HCT116 (cell line): ENCODE results near the gene PRPH2. TPM values are rescaled to one million over a fixed set of nuclear protein-coding genes. Genes with fewer than 3 reads are reported as not detected.

Source experiments
- ATAC-seq: fragments of 200-7000 bp; cut with Tn5 transposase; 2 replicates; pipeline ENCODE4 v1.9.1; 2020; ENCODE audit warnings: mild to moderate bottlenecking, moderate library complexity
- BruUV-seq: library from RNA; stranded (reverse); fragments of 400-500 nt; replicated peaks from 2 replicates; lab custom pipeline; 2021; lab: Mats Ljungman, UMichigan
- CTCF ChIA-PET: fragments of 300-600 bp; sonication (Branson Sonifier 250); formaldehyde crosslinking; loops from one replicate; lab custom pipeline; 2021; ENCODE audit warnings: antibody characterized with exemption; lab: Charles Lee
- POLR2A ChIA-PET: fragments of 300-600, 350-600 bp; sonication (Branson Sonifier 250); formaldehyde crosslinking; loops from one replicate; lab custom pipeline; 2021; ENCODE audit warnings: antibody characterized with exemption; lab: Charles Lee
- RAD21 ChIA-PET, 2 experiments: fragments of 300-600 bp; sonication (Branson Sonifier 250); formaldehyde crosslinking; loops; one replicate each; lab custom pipeline; 2023; ENCODE audit warnings: low total read pairs in 2 of 2; ENCODE audit not compliant: uncharacterized antibody in 2 of 2, unreplicated experiment in 2 of 2, low non-redundant PET in 1 of 2; lab: Charles Lee
- DNase-seq: peaks from one replicate; pipeline ENCODE4 v3.0.0-alpha.2; 2010; ENCODE audit warnings: low read depth, low spot score
- H2AFZ ChIP-seq: fragments of 200-600 bp; shearing (Covaris generic), sonication (generic); 2 replicates; pipeline ENCODE4 v1.6.1; 2017; ENCODE audit warnings: low read depth, mixed run types, mixed read lengths, antibody characterized with exemption, low read length; ENCODE audit not compliant: poor library complexity, severe bottlenecking
- H3K27ac ChIP-seq: 2 replicates; pipeline ENCODE4 v1.5.1; 2012; ENCODE audit warnings: low read depth, low read length
- H3K27me3 ChIP-seq: fragments of 200-600 bp; sonication (generic); 2 replicates; pipeline ENCODE4 v1.6.1; 2016; ENCODE audit warnings: mixed run types, low read length, mixed read lengths; ENCODE audit not compliant: insufficient read depth
- H3K36me3 ChIP-seq, 2 experiments: fragments of 200-500 bp in 1 of 2; fragments of 200-600 bp in 1 of 2; sonication (Bioruptor generic) in 1 of 2; sonication (generic) in 1 of 2; 2 replicates each; pipeline versions ENCODE4 v1.5.1 to v1.6.1; 2014 to 2016; ENCODE audit warnings: low read length in 2 of 2, inconsistent platforms in 1 of 2, mixed read lengths in 1 of 2, mixed run types in 1 of 2; ENCODE audit not compliant: insufficient read depth in 2 of 2, control insufficient read depth in 1 of 2
- H3K4me1 ChIP-seq, 2 experiments: fragments of 200-600 bp in 1 of 2; sonication (generic) in 1 of 2; 2 replicates each; pipeline versions ENCODE4 v1.5.1 to v1.6.1; 2012 to 2017; ENCODE audit warnings: low read length in 2 of 2, inconsistent platforms in 1 of 2, mild to moderate bottlenecking in 1 of 2, mixed read lengths in 1 of 2, mixed run types in 1 of 2, moderate library complexity in 1 of 2; ENCODE audit not compliant: insufficient read depth in 2 of 2, control insufficient read depth in 1 of 2
- H3K4me2 ChIP-seq: fragments of 200-600 bp; sonication (generic); 2 replicates; pipeline ENCODE4 v1.6.1; 2017; ENCODE audit warnings: mixed run types, low read length, mixed read lengths
- H3K4me3 ChIP-seq, 2 experiments: fragments of 200-600 bp in 1 of 2; sonication (generic) in 1 of 2; replicated peaks in 1 of 2; 2 replicates each; pipeline ENCODE4 v1.5.1; 2011 to 2016; ENCODE audit warnings: low read length in 2 of 2, control low read depth in 1 of 2, low read depth in 1 of 2, mild to moderate bottlenecking in 1 of 2, mixed read lengths in 1 of 2, mixed run types in 1 of 2
- H3K79me2 ChIP-seq: fragments of 200-600 bp; sonication (generic); 2 replicates; pipeline ENCODE4 v1.6.1; 2017; ENCODE audit warnings: mild to moderate bottlenecking, mixed run types, low read length, moderate library complexity, mixed read lengths; ENCODE audit not compliant: insufficient read depth
- H3K9ac ChIP-seq: fragments of 200-600 bp; sonication (generic); 2 replicates; pipeline ENCODE4 v1.6.1; 2016; ENCODE audit warnings: low read length, mixed read lengths
- H3K9me2 ChIP-seq: fragments of 200-600 bp; sonication (generic), shearing (Covaris generic); 2 replicates; pipeline ENCODE4 v1.6.1; 2017; ENCODE audit warnings: mixed run types, mild to moderate bottlenecking, moderate library complexity; ENCODE audit not compliant: insufficient read depth
- H3K9me3 ChIP-seq, 2 experiments: fragments of 200-500 bp in 1 of 2; fragments of 200-600 bp in 1 of 2; sonication (Bioruptor generic) in 1 of 2; sonication (generic) in 1 of 2; 2 replicates each; pipeline ENCODE4 v1.6.1; 2014 to 2017; ENCODE audit warnings: low read length in 2 of 2, mixed read lengths in 2 of 2, inconsistent platforms in 1 of 2, low read depth in 1 of 2, mild to moderate bottlenecking in 1 of 2, mixed run types in 1 of 2, moderate library complexity in 1 of 2; ENCODE audit not compliant: control insufficient read depth in 1 of 2, insufficient read depth in 1 of 2
- H4K20me1 ChIP-seq: fragments of 200-600 bp; sonication (generic), shearing (Covaris generic); 2 replicates; pipeline ENCODE4 v1.6.1; 2017; ENCODE audit warnings: mixed run types, mild to moderate bottlenecking, moderate library complexity; ENCODE audit not compliant: insufficient read depth
- CTCF ChIP-seq, 3 experiments: fragments of 200-600 bp in 1 of 3; sonication (generic) in 1 of 3; IDR thresholded peaks in 2 of 3; conservative IDR thresholded peaks in 1 of 3; 2 replicates each; pipeline ENCODE4 v1.5.1; 2012 to 2017; ENCODE audit warnings: low read depth in 2 of 3, low read length in 2 of 3, antibody characterized with exemption in 1 of 3, borderline replicate concordance in 1 of 3, control low read depth in 1 of 3, mild to moderate bottlenecking in 1 of 3, mixed read lengths in 1 of 3, mixed run types in 1 of 3, moderate library complexity in 1 of 3; ENCODE audit not compliant: insufficient read depth in 1 of 3
- EZH2phosphoT487 ChIP-seq: fragments of 200-600 bp; IDR thresholded peaks from 2 replicates; pipeline ENCODE4 v1.6.1; 2018; ENCODE audit warnings: antibody characterized with exemption, borderline replicate concordance
- FOSL1 ChIP-seq: IDR thresholded peaks from 2 replicates; pipeline ENCODE4 v1.6.1; 2012; ENCODE audit warnings: low read depth
- MAX ChIP-seq: IDR thresholded peaks from 2 replicates; pipeline ENCODE4 v1.6.1; 2012
- POLR2A ChIP-seq: IDR thresholded peaks from 2 replicates; pipeline ENCODE4 v1.7.0; 2011; ENCODE audit warnings: borderline replicate concordance; ENCODE audit not compliant: insufficient read depth, insufficient read length; ENCODE audit errors: extremely low read depth
- RAD21 ChIP-seq: IDR thresholded peaks from 2 replicates; pipeline ENCODE4 v1.6.1; 2012; ENCODE audit warnings: low read depth, mild to moderate bottlenecking
- SIN3A ChIP-seq: IDR thresholded peaks from 2 replicates; pipeline ENCODE4 v1.6.1; 2012; ENCODE audit warnings: low read depth
- SP1 ChIP-seq: IDR thresholded peaks from 2 replicates; pipeline ENCODE4 v1.6.1; 2012; ENCODE audit warnings: low read depth
- SRF ChIP-seq: IDR thresholded peaks from 2 replicates; pipeline ENCODE4 v1.6.1; 2012; ENCODE audit warnings: low read depth
- TCF7L2 ChIP-seq: IDR thresholded peaks from 2 replicates; pipeline ENCODE4 v1.7.0; 2011; ENCODE audit warnings: borderline replicate concordance, inconsistent platforms; ENCODE audit not compliant: insufficient read depth, insufficient read length; ENCODE audit errors: extremely low read depth
- ZNF274 ChIP-seq: fragments of 200-500 bp; sonication (Bioruptor generic); IDR thresholded peaks from 2 replicates; pipeline ENCODE4 v1.6.1; 2014; ENCODE audit warnings: mild to moderate bottlenecking, low read depth, low read length, inconsistent platforms
- intact Hi-C: fragments of 100-400 bp; cut with micrococcal nuclease; formaldehyde crosslinking; loops from 2 replicates; pipeline ENCODE4 v1.10.0; 2022
- total RNA-seq: library from RNA; stranded (reverse); gene quantifications from one replicate; pipeline ENCODE4 v1.2.1, GENCODE V29; 2021; ENCODE audit not compliant: unreplicated experiment

The PRPH2 gene
- total RNA-seq, 1 experiment from 2014 or later = not detected

GRCh38 chr6:42726026-42726425 is 3.6 kb upstream of the PRPH2 start (continued):
- no peak for TF ChIP-seq ZNF274
- no peak for TF ChIP-seq POLR2A
- TF ChIP-seq, all 23 proteins: peak for 0

DNA sequence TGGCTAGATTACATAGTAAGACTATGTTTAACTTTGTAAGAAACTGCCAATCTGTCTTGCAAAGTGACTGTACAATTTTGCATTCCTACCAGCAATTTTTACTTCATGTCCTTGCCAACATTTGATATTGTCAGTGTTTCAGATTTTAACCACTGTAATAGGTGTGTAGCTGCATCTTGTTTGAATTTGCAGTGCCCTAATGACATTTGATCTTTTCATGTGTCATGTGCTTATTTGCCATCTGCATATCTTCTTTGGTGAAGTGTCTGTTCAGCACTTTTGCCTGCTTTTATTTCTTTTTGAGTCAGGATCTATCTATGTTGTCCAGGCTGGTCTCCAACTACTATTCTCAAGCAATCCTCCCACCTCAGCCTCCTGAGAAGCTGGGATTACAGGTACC is 2.4 kb upstream of the PRPH2 start:
- Histone ChIP-seq H3K9me2 (no peaks in the 10 kb centered on the region), H3K4me2 (no peak overlapping the region), H4K20me1 (no peaks in the 10 kb centered on the region), H2AFZ (no peak overlapping the region), H3K27ac (no peak overlapping the region), H3K9me3 (no peaks in the 10 kb centered on the region), H3K36me3 (no peaks in the 10 kb centered on the region), H3K79me2 (no peaks in the 10 kb centered on the region), H3K27me3 (no peaks in the 10 kb centered on the region), H3K4me1 (peaks cover 12 to 19% of the 10 kb centered on the region in 2 experiments; a peak in 3 of 4 replicates), H3K9ac (no peak overlapping the region), H3K4me3 (no peak overlapping the region)
- ChIA-PET CTCF (interaction anchor here (3.8 kb wide), 1 partner anchor 62 kb away, joined by 38 read pairs; no protein-coding TSS in a partner anchor), POLR2A (no interaction called here), RAD21 (no interaction called here)
- no TSS peak for BruUV-seq
- TF ChIP-seq CTCF (IDR thresholded peaks at IDR 0.05 in 2 of 3, conservative IDR thresholded peaks at IDR 0.05 in 1 of 3; ENCODE audit: borderline replicate concordance in 1 of 3, insufficient read depth in 1 of 3, low read depth in 2 of 3, low read length in 2 of 3) (no peak), SP1 (no peak), SRF (no peak), EZH2phosphoT487 (no peak), RAD21 (no peak), FOSL1 (no peak), MAX (no peak), SIN3A (no peak), TCF7L2 (no peak), POLR2A (no peak)
- ATAC-seq = no peak
- intact Hi-C loops = loop anchor here (5.0 to 10.0 kb wide), 2 partner anchors 152 to 650 kb away; partner anchors contain the start of gene RPL7L1
- no peak for DNase-seq
